Tibial artery (tissue), 4 donors: ENCODE data around the gene ADAMTS18.

Source experiments
- DNase-seq, 2 donors: peaks; one replicate each; pipeline ENCODE4 v3.0.0-alpha.2; 2019
- H3K27ac ChIP-seq, 2 donors: fragments of 200-600 bp; sonication (generic) in 1 of 2; 1 replicate in 1 of 2; 2 replicates in 1 of 2; pipeline ENCODE4 v1.5.1; 2018 to 2019; ENCODE audit warnings: mild to moderate bottlenecking in 1 of 2
- H3K27me3 ChIP-seq, 2 donors: fragments of 200-600 bp; sonication (generic) in 1 of 2; one replicate each; pipeline versions ENCODE4 v1.5.1 to v1.6.0; 2016 to 2019
- H3K36me3 ChIP-seq, 3 donors: fragments of 200-600 bp; sonication (generic) in 2 of 3; one replicate each; pipeline ENCODE4 v1.5.1; 2016 to 2019; ENCODE audit warnings: mild to moderate bottlenecking in 2 of 3
- H3K4me1 ChIP-seq, 4 donors: fragments of 200-600 bp; sonication (generic) in 2 of 4; 1 replicate in 3 of 4; 2 replicates in 1 of 4; pipeline ENCODE4 v1.5.1; 2016 to 2019
- H3K4me3 ChIP-seq, 2 donors: fragments of 200-600 bp; sonication (generic) in 1 of 2; 1 replicate in 1 of 2; 2 replicates in 1 of 2; pipeline ENCODE4 v1.5.1; 2018 to 2019; ENCODE audit warnings: mild to moderate bottlenecking in 2 of 2
- H3K9me3 ChIP-seq, 3 donors: fragments of 200-600 bp; sonication (generic) in 1 of 3; one replicate each; pipeline ENCODE4 v1.5.1; 2016 to 2019
- CTCF ChIP-seq, 2 experiments: fragments of 200-600 bp in 1 of 2; fragments of 450-650 bp in 1 of 2; IDR thresholded peaks; one replicate each; pipeline ENCODE4 v1.5.1; 2017 to 2019; ENCODE audit warnings: antibody characterized with exemption in 2 of 2, mild to moderate bottlenecking in 1 of 2, moderate library complexity in 1 of 2
- intact Hi-C: fragments of 100-400 bp; cut with DNase I; formaldehyde crosslinking; loops from one replicate; pipeline ENCODE4 v1.15.0; 2023; ENCODE audit warnings: low total_unique reads

Gene ADAMTS18

GRCh38 chr16:77434022-77434529 is 758 bp downstream of the ADAMTS18 start:
- intact Hi-C loops, result no loop called here
- Histone ChIP-seq H3K36me3 (no peaks in the 10 kb centered on the region), H3K27me3 (peaks cover 0 to 27% of the 10 kb centered on the region in 2 donors), H3K4me1 (peaks cover 0 to 7% (median 0%) of the 10 kb centered on the region in 4 donors), H3K9me3 (no peaks in the 10 kb centered on the region), H3K4me3 (no peak overlapping the region), H3K27ac (no peak overlapping the region)
- no peak for TF ChIP-seq CTCF (IDR thresholded peaks at IDR 0.05)
- DNase-seq, result no peak

GRCh38 chr16:77433146-77433545 is 1.7 kb downstream of the ADAMTS18 start:
- Histone ChIP-seq H3K27me3 (peaks cover 0 to 27% of the 10 kb centered on the region in 2 donors), H3K36me3 (no peaks in the 10 kb centered on the region), H3K4me3 (no peak overlapping the region), H3K4me1 (peaks cover 0 to 7% (median 0%) of the 10 kb centered on the region in 4 donors), H3K9me3 (no peaks in the 10 kb centered on the region), H3K27ac (no peak overlapping the region)
- TF ChIP-seq CTCF (IDR thresholded peaks at IDR 0.05), result no peak
- DNase-seq, result no peak
- intact Hi-C loops, result no loop called here

GRCh38 chr16:77432264-77432663 is 2.6 kb downstream of the ADAMTS18 start:
- Histone ChIP-seq H3K27me3 (peaks cover 0 to 27% of the 10 kb centered on the region in 2 donors), H3K9me3 (no peaks in the 10 kb centered on the region), H3K4me1 (peaks cover 0 to 7% (median 0%) of the 10 kb centered on the region in 4 donors), H3K4me3 (no peak overlapping the region), H3K36me3 (no peaks in the 10 kb centered on the region), H3K27ac (no peak overlapping the region)
- DNase-seq, result no peak
- TF ChIP-seq CTCF (IDR thresholded peaks at IDR 0.05), result no peak
- intact Hi-C loops, result no loop called here

- intact Hi-C loops, result no loop called here
These were observed 3.8 kb downstream of the ADAMTS18 start for GRCh38 chr16:77430787-77431585.

GRCh38 chr16:77430360-77430759 is 4.5 kb downstream of the ADAMTS18 start:
- Histone ChIP-seq H3K27me3 (peaks cover 0 to 21% of the 10 kb centered on the region in 2 donors), H3K27ac (no peak overlapping the region)

More at GRCh38 chr16:77430787-77431585, 3.8 kb downstream of the ADAMTS18 start:
- TF ChIP-seq CTCF (IDR thresholded peaks at IDR 0.05), result no peak
- Histone ChIP-seq H3K27me3 (peaks cover 0 to 23% of the 10 kb centered on the region in 2 donors), H3K4me3 (no peak overlapping the region), H3K27ac (no peak overlapping the region), H3K9me3 (no peaks in the 10 kb centered on the region), H3K36me3 (no peaks in the 10 kb centered on the region), H3K4me1 (peaks cover 0 to 7% (median 0%) of the 10 kb centered on the region in 4 donors)
- no peak for DNase-seq

More at GRCh38 chr16:77430360-77430759, 4.5 kb downstream of the ADAMTS18 start:
- no peak for TF ChIP-seq CTCF (IDR thresholded peaks at IDR 0.05)
- H3K4me1 ChIP-seq, result peaks cover 0 to 7% (median 0%) of the 10 kb centered on the region in 4 donors
- H3K9me3 ChIP-seq, result no peaks in the 10 kb centered on the region
- H3K4me3 ChIP-seq, result no peak overlapping the region
- DNase-seq, result no peak
- intact Hi-C loops, result no loop called here
- H3K36me3 ChIP-seq, result no peaks in the 10 kb centered on the region
